GM13977 (cell line): Measurements from ENCODE around the gene CTDNEP1.
"Not testable (repeated sequence)": the region's sequence is repeated elsewhere in the genome, so short reads cannot be mapped to it uniquely, and the experiment has no call there.

Experiments
- DNase-seq: peaks from one replicate; pipeline ENCODE4 v3.0.0; 2012; ENCODE audit warnings: low spot score
- in situ Hi-C: fragments of 300-500 bp; cut with MboI; formaldehyde crosslinking; loops from one replicate; pipeline ENCODE4 v1.12.0; 2022; ENCODE audit warnings: low sequenced_read_pairs, low pct_unique_long_range_greater_than_20kb, mixed read lengths, inconsistent platforms; ENCODE audit not compliant: unreplicated experiment
- TF ChIP-seq, protein P1 (sequence below): IDR thresholded peaks from 2 replicates; pipeline ENCODE4 v1.5.1; 2012; ENCODE audit warnings: mild to moderate bottlenecking, control low read depth; ENCODE audit not compliant: insufficient read depth; ENCODE audit errors: extremely low read depth, missing control alignments

CTDNEP1 gene

DNA sequence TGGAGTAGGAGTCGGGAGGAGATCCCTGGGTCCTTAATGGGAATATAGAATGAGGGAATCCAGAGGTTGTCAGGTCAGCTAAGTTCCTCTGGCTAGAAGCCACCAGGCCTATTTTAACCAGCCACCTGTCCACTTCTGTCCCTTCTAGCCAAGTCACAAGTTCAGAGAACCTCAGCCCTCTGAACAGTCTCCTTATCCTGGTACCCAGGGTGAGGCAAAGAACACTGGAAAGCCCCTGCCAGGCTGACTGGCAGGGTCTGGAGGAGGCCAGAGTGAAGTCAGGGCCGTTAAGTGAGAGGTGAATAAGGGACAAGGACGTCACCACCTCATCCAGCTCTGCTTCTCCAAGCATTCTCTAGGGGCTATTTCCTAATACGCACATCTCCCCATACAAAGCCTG, 2.7 kb downstream of the CTDNEP1 start:
- no peak for DNase-seq
- TF ChIP-seq, protein P1, sequence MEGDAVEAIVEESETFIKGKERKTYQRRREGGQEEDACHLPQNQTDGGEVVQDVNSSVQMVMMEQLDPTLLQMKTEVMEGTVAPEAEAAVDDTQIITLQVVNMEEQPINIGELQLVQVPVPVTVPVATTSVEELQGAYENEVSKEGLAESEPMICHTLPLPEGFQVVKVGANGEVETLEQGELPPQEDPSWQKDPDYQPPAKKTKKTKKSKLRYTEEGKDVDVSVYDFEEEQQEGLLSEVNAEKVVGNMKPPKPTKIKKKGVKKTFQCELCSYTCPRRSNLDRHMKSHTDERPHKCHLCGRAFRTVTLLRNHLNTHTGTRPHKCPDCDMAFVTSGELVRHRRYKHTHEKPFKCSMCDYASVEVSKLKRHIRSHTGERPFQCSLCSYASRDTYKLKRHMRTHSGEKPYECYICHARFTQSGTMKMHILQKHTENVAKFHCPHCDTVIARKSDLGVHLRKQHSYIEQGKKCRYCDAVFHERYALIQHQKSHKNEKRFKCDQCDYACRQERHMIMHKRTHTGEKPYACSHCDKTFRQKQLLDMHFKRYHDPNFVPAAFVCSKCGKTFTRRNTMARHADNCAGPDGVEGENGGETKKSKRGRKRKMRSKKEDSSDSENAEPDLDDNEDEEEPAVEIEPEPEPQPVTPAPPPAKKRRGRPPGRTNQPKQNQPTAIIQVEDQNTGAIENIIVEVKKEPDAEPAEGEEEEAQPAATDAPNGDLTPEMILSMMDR, result no peak
- in situ Hi-C loops, result no loop called here

DNA sequence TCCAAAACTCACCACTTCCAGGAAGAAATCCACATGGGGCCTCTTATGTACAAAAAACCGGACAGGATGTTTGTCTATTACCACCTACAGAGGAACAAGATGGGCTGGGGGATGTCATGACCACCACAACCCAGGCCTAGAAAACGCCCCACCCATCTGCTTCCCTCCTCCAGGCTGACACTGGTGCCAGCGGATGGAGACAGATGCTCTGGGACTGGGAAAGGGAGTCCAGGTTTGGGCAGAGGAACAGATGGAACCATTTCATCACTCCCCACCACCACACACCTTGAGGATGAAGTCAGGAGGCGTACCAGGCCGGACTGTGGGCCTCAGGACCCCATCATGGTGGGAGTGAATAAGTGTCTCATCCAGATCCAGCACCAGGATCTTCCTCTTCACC, 4.8 kb downstream of the CTDNEP1 start:
- TF ChIP-seq, protein P1, result no peak

DNA sequence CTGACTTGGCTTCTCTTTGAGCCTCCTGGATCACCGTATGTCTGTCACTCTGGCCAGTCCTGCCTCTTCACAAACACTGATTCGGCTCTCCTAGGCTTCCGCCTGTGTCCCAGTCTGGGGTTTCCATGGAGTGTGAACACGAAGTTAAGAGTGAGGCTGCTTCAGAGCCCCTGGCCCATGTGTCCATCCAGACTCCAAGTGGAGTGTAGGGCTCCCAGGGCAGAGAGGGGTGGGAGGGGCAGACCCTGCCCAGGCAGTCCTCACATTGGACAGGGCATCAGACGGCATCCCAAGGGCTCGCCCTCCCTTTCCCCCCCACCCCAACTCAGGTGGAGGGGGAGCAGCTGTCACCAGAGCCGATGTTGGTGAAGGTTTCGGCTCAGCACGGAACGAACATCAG, 7.7 kb downstream of the CTDNEP1 start:
- DNase-seq, in situ Hi-C loops: not testable (repeated sequence)

More for the DNA sequence above, 4.8 kb downstream of the CTDNEP1 start:
- no peak for DNase-seq
- in situ Hi-C loops, result no loop called here

DNA sequence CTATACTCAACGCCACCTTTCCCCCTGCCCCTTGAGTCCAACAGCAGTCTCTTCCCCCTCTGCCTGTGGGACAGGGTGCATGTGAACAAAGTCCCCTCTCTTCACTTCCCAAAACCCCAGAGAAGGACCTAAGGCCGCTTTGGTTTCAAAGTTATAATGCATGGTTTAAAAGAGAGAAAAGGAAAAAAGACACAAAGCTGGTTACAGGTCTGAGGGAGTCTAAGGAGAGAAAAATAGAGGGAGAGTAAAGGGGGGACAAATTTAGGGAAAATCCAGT, 8.1 kb downstream of the CTDNEP1 start:
- in situ Hi-C loops, result no loop called here
- no peak for DNase-seq
- TF ChIP-seq, protein P1, result no peak

DNA sequence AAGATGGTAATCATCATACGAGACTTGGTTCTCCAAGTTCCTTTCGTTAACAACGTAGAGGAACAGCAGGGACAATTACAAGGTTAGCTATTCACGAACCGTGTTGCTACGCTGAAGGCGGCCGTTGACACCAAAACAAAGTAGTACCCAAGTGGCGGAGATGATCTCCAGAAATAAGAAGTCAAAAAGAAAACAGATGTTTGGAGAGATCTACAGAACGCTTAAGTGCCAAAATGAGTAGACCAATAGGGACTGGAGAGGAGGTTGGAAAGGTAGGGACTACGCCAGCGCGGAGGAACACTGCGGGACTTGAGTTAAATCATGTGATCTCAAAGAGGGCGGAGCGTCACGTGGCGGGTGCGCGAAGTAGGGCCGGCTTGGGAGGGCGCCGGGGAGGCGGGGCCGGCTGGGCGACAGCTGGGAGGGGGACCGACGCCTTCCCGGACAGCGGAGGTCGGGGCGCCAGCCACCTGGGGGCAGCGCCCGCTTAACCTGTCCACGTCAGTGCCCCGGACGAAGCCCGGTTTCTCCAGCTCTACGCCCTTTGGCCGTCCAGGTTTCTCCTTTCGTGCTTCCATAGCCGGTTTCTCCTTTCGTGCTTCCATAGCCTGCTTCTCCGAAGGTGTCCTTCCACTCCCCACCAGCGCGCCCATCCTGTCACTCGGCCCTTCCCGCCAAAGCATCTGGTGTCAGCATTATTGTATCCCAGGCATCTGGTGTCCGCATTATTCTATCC, 8.6 kb downstream of the CTDNEP1 start:
- TF ChIP-seq, protein P1, result peak; percentile 19
- DNase-seq, result peak; percentile 91
- in situ Hi-C loops, result no loop called here

DNA sequence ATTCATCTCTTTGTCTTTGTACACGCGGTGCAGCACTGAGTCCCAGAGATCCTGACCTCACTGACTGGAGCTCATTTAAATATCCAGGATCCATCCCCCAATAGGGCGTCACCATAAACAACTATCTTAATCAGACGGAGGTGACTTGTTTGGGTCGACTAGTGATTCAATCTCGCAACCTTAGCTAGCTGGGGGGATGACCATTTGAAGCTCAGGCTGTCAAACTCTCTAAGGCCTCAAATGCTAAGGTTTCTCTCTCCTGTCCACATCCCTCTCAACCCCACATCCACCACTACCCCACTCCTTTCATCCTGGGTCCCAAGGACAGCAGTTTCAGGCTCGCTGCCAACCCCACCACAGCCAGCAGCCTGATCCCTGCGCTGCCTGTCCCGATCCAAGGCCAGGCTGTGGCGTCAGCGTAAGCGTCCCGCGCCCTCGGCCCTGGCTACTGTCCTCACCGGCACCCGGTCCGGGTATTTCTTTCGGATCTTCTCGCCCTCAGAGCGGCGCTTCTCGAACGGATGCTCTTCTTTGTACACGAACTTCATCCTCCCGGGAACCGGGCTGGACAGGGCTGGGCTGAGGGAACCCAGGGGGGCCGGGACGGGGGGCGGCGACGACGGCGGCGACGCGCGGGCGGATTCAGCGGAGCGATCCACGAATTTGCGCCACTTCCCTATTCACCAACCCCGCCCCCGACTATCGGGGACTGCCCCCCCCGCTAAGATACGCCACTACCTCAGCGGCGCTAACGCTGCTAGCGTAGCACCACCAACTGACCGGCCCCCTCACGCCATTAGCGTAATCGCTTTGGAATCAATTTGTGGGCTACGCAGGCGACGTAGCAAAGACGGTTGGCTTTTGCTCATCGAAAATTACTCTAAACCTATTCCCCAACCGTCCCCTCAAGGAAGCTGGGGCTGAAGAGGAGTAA, 9.5 kb downstream of the CTDNEP1 start, which contains the start of gene GABARAP:
GABARAP (minus strand) TSS at position 667 of the 934 bp plus-strand sequence; CDS start at position 548, 119 bp downstream.
- TF ChIP-seq, protein P1, result no peak
- DNase-seq, result peak; percentile 88
- in situ Hi-C loops, result no loop called here
